AG04449 (cell line): Measurements from ENCODE around the gene NAPA.

Source experiments
- CTCF ChIA-PET: fragments of 350-600 bp; formaldehyde crosslinking; extraction: SDS; loops from one replicate; lab custom pipeline; 2021; ENCODE audit warnings: antibody characterized with exemption; lab: Yijun Ruan, JAX
- POLR2A ChIA-PET: fragments of 400-600, 350-600 bp; formaldehyde crosslinking; extraction: SDS; loops from one replicate; lab custom pipeline; 2020; ENCODE audit warnings: antibody characterized with exemption, inconsistent platforms; lab: Yijun Ruan, JAX
- DNase-seq: peaks from one replicate; pipeline ENCODE4 v3.0.0-alpha.2; 2010; ENCODE audit warnings: low read depth, low spot score
- H3K4me3 ChIP-seq: 2 replicates; pipeline ENCODE4 v1.5.1; 2011; ENCODE audit warnings: low read depth, mild to moderate bottlenecking, control low read depth, low read length
- CTCF ChIP-seq: IDR thresholded peaks from one replicate; pipeline ENCODE4 v1.5.1; 2011; ENCODE audit warnings: mild to moderate bottlenecking, moderate library complexity, low read length, control low read depth, inconsistent platforms; ENCODE audit not compliant: insufficient read depth; ENCODE audit errors: missing control alignments

Gene NAPA

GRCh38 chr19:47443331-47443730 lies 71.5 kb downstream of the NAPA start:
- no peak for TF ChIP-seq CTCF
- POLR2A ChIA-PET: no interaction called here
- H3K4me3 ChIP-seq: no peak overlapping the region
- no peak for DNase-seq
- CTCF ChIA-PET: interaction anchor here (16.6 kb wide), 1 partner anchor 264 kb away, joined by 867 read pairs; the partner anchor contains the start of gene EHD2

- ChIA-PET CTCF (interaction anchor here (0.6 to 16.6 kb wide), 11 partner anchors 9 to 324 kb away, joined by 3 to 867 read pairs (median 7); partner anchors contain the start of genes EHD2, KPTN and NAPA), POLR2A (no interaction called here)
- TF ChIP-seq CTCF: no peak
- no peak for DNase-seq
- H3K4me3 ChIP-seq: no peak overlapping the region
Measured at GRCh38 chr19:47438793-47439220, 76.1 kb downstream of the NAPA start.
